ENCODE data around the gene AUNIP. TPM values are rescaled to one million over a fixed set of nuclear protein-coding genes. Genes with fewer than 3 reads are reported as not detected.
A peak's percentile ranks its signal among the peaks of the same experiment; 100 is the strongest.

The AUNIP gene
- total and polyA plus RNA-seq, 3 donors from 2014 or later, result 14.1 to 28.5 (median 22.5) TPM

- H3K27me3 ChIP-seq, result no peaks in the 10 kb centered on the region
- no peaks in the 10 kb centered on the region for H3K36me3 ChIP-seq (ENCODE audit: low read depth, missing control alignments)
- WGBS, 2 donors, result 90 to 96% methylated on average over 19 to 20 of the region's 20 CpGs
- no peak overlapping the region for H3K4me3 ChIP-seq
- TF ChIP-seq POLR2A (IDR thresholded peaks at IDR 0.05), result no peak
- no peak for TF ChIP-seq CTCF (IDR thresholded peaks at IDR 0.05)
- peak; percentile 13 for DNase-seq
- intact Hi-C loops (cut with DNase I; ENCODE audit: low total_unique reads), result no loop called here
- no peak overlapping the region for H3K27ac ChIP-seq
- peaks cover 3% of the 10 kb centered on the region for H3K4me1 ChIP-seq
- H3K9me3 ChIP-seq, result no peaks in the 10 kb centered on the region
Observed at GRCh38 chr1:25862785-25863485, 3.7 kb upstream of the AUNIP start.

- Histone ChIP-seq H3K4me1 (peaks cover 3% of the 10 kb centered on the region), H3K36me3 (ENCODE audit: low read depth, missing control alignments) (no peaks in the 10 kb centered on the region), H3K4me3 (no peak overlapping the region), H3K27ac (no peak overlapping the region), H3K27me3 (no peaks in the 10 kb centered on the region), H3K9me3 (no peaks in the 10 kb centered on the region)
- 65 to 72% methylated on average over 16 of the region's 16 CpGs for WGBS, 2 donors
- intact Hi-C loops (cut with DNase I; ENCODE audit: low total_unique reads), result no loop called here
- TF ChIP-seq POLR2A (IDR thresholded peaks at IDR 0.05) (no peak), CTCF (IDR thresholded peaks at IDR 0.05) (no peak)
- DNase-seq, result peak; percentile 13
Observed at GRCh38 chr1:25861316-25862286, 2.3 kb upstream of the AUNIP start.

DNA sequence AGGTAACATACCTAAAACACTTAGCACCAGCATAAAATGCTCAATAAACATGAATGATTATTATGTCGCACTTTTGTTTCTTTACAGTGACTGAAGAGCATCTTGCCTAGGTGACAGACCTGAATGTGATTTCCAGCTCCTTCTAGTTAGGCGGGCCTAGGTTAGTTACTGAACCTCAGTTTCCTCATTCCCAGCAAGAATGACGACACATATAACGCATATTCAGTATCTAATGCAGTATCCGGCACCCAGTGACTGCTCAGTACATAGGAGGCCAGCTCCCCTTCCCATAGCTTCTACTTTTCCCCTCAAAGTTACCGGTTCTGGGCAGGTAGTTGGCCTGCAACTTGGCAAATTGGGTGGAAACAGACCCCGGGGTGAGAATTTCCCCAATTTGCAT is 763 bp downstream of the AUNIP start:
- H3K4me3 ChIP-seq, result peak overlapping the region; percentile 62 to 66
- WGBS, 2 donors, result 47 to 52% methylated on average over 7 of the region's 7 CpGs
- no peak for DNase-seq
- no peaks in the 10 kb centered on the region for H3K27me3 ChIP-seq
- intact Hi-C loops (cut with DNase I; ENCODE audit: low total_unique reads), result no loop called here
- TF ChIP-seq CTCF (IDR thresholded peaks at IDR 0.05) (no peak), POLR2A (IDR thresholded peaks at IDR 0.05) (no peak)
- H3K36me3 ChIP-seq (ENCODE audit: low read depth, missing control alignments), result no peaks in the 10 kb centered on the region
- H3K4me1 ChIP-seq, result peaks cover 3% of the 10 kb centered on the region
- no peaks in the 10 kb centered on the region for H3K9me3 ChIP-seq
- peak overlapping the region; percentile 47 to 82 for H3K27ac ChIP-seq

GRCh38 chr1:25856856-25857255 is 2.4 kb downstream of the AUNIP start:
- Histone ChIP-seq H3K9me3 (no peaks in the 10 kb centered on the region), H3K36me3 (ENCODE audit: low read depth, missing control alignments) (no peaks in the 10 kb centered on the region), H3K27me3 (no peaks in the 10 kb centered on the region), H3K27ac (no peak overlapping the region), H3K4me3 (no peak overlapping the region), H3K4me1 (peaks cover 3% of the 10 kb centered on the region)
- intact Hi-C loops (cut with DNase I; ENCODE audit: low total_unique reads), result no loop called here
- DNase-seq, result peak; percentile 4
- 84% methylated on average over 11 of the region's 11 CpGs for whole genome bisulfite sequencing, 2 donors
- no peak for TF ChIP-seq CTCF (IDR thresholded peaks at IDR 0.05)
- TF ChIP-seq POLR2A (IDR thresholded peaks at IDR 0.05), result no peak
